Ovary (tissue), 3 donors: ENCODE data around the gene XPO1.

Experiments used
- EP300 ChIP-seq: sonication (generic); formaldehyde crosslinking; IDR thresholded peaks from one replicate; pipeline ENCODE4 v1.6.1; 2017; ENCODE audit warnings: antibody characterized with exemption
- POLR2A ChIP-seq: fragments of 450-650 bp; IDR thresholded peaks from one replicate; pipeline ENCODE4 v1.6.1; 2017; ENCODE audit warnings: antibody characterized with exemption, mild to moderate bottlenecking, moderate library complexity
- TF ChIP-seq, protein P1 (sequence below), 3 donors: fragments of 450-650 bp in 2 of 3; fragments of 200-600 bp in 1 of 3; IDR thresholded peaks; one replicate each; pipeline versions ENCODE4 v1.5.1 to v1.8.0; 2016 to 2022; ENCODE audit warnings: antibody characterized with exemption in 3 of 3, mild to moderate bottlenecking in 1 of 3
- donor health status: DM: no; HTN: no; CAD: no.

DNA sequence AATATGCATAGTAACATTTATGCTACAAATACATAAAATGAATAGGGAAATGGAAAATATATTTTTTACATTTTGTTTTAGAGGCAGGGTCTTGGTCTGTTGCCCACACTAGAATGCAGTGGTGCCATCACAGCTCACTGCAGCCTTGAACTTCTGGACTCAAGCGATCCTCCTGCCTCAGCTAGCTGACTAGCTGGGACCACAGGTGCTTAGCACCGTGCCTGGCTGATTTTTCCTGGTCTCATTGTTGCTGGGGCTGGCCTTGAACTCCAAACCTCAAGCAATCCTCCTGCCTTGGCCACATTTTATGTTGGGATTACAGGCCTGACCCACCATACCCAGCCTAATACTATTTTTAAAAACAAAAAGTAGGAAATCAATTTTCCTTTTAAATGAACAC, 33.2 kb downstream of the XPO1 start:
- TF ChIP-seq POLR2A (no peak), EP300 (no peak)
- TF ChIP-seq, protein P1, sequence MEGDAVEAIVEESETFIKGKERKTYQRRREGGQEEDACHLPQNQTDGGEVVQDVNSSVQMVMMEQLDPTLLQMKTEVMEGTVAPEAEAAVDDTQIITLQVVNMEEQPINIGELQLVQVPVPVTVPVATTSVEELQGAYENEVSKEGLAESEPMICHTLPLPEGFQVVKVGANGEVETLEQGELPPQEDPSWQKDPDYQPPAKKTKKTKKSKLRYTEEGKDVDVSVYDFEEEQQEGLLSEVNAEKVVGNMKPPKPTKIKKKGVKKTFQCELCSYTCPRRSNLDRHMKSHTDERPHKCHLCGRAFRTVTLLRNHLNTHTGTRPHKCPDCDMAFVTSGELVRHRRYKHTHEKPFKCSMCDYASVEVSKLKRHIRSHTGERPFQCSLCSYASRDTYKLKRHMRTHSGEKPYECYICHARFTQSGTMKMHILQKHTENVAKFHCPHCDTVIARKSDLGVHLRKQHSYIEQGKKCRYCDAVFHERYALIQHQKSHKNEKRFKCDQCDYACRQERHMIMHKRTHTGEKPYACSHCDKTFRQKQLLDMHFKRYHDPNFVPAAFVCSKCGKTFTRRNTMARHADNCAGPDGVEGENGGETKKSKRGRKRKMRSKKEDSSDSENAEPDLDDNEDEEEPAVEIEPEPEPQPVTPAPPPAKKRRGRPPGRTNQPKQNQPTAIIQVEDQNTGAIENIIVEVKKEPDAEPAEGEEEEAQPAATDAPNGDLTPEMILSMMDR (IDR thresholded peaks at IDR 0.05): no peak
